OCI-LY3 (cell line): ENCODE results near the gene PRR36.

Experiments used
- H2AFZ ChIP-seq: fragments of 200-600, 300-600 bp; shearing (Covaris generic); 2 replicates; pipeline ENCODE4 v1.6.0; 2014; ENCODE audit warnings: antibody characterized with exemption, low read depth, low read length
- H3K27ac ChIP-seq: fragments of 200-600, 300-600 bp; sonication (generic); 2 replicates; pipeline ENCODE4 v1.5.1; 2014; ENCODE audit warnings: mild to moderate bottlenecking, low read length, moderate library complexity, mixed read lengths
- H3K27me3 ChIP-seq: fragments of 200-600, 300-600 bp; sonication (generic); 2 replicates; pipeline ENCODE4 v1.6.1; 2014; ENCODE audit warnings: low read depth, low read length, mixed read lengths
- H3K36me3 ChIP-seq: fragments of 200-600, 300-600 bp; sonication (generic); replicated peaks from 2 replicates; pipeline ENCODE3; 2014; ENCODE audit warnings: low read depth, low read length, mixed read lengths
- H3K4me1 ChIP-seq: fragments of 300-600, 200-600 bp; sonication (generic); 2 replicates; pipeline ENCODE4 v1.6.1; 2014; ENCODE audit warnings: low read length, mixed read lengths
- H3K4me2 ChIP-seq: fragments of 200-600, 300-600 bp; sonication (generic); 2 replicates; pipeline ENCODE4 v1.6.1; 2014; ENCODE audit warnings: low read length, mixed read lengths
- H3K4me3 ChIP-seq: fragments of 300-600, 200-600 bp; sonication (generic); 2 replicates; pipeline ENCODE4 v1.5.1; 2014; ENCODE audit warnings: antibody characterized with exemption, mild to moderate bottlenecking, low read length, moderate library complexity
- H3K79me2 ChIP-seq: fragments of 300-600, 200-600 bp; shearing (Covaris generic); 2 replicates; pipeline ENCODE4 v1.6.1; 2014; ENCODE audit warnings: mild to moderate bottlenecking, low read length, mixed read lengths
- H3K9ac ChIP-seq: fragments of 300-600, 200-600 bp; shearing (Covaris generic); 2 replicates; pipeline ENCODE4 v1.6.0; 2014; ENCODE audit warnings: mild to moderate bottlenecking, low read length, moderate library complexity
- H3K9me3 ChIP-seq: fragments of 200-600, 300-600 bp; shearing (Covaris generic); 2 replicates; pipeline ENCODE4 v1.6.1; 2014; ENCODE audit warnings: low read length, mixed read lengths; ENCODE audit not compliant: insufficient read depth
- H4K20me1 ChIP-seq: fragments of 200-600, 300-600 bp; sonication (generic); 2 replicates; pipeline ENCODE4 v1.6.1; 2016; ENCODE audit warnings: low read length, mixed read lengths; ENCODE audit not compliant: insufficient read depth
- EZH2phosphoT487 ChIP-seq: fragments of 200-600 bp; shearing (Covaris generic); IDR thresholded peaks from 2 replicates; pipeline ENCODE4 v1.6.1; 2018; ENCODE audit warnings: antibody characterized with exemption, mixed run types, low read depth
- TF ChIP-seq, protein P1 (sequence below): fragments of 200-600, 300-600 bp; sonication (generic); IDR thresholded peaks from 2 replicates; pipeline ENCODE4 v1.5.1; 2014; ENCODE audit warnings: antibody characterized with exemption, low read length, low read depth

PRR36 gene

DNA sequence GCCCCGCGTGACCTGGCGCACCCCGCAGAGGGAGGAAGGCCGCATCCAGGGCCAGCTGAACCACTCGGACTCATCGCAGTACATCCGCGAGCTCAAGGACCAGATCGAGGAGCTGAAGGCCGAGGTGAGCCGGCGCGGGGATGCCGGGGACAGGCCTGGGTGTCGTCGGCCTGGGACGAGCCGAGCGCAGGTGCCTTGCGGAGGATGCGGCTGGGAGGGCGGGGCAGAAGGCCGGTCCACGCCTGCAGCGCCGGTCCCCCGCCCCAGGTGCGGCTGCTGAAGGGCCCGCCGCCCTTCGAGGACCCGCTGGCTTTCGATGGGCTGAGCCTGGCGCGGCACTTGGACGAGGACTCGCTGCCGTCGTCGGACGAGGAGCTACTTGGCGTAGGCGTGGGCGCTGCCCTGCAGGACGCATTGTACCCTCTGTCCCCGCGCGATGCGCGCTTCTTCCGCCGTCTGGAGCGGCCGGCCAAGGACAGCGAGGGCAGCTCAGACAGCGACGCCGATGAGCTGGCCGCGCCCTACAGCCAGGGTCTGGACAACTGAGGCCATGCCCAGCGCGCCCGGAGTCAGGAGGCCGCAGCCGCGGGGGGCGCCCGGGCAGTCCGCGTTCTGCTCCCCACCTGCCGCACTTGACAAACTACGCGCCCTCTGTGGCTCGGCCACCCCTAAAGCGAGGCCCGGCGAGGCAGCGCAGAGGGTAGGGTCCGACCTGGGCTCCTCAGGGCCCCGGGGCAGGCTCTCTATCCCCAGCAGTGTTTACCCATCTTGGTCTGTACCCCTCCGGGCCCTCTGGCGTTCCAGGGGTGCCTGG is 10.8 kb downstream of the PRR36 start:
- TF ChIP-seq, protein P1, sequence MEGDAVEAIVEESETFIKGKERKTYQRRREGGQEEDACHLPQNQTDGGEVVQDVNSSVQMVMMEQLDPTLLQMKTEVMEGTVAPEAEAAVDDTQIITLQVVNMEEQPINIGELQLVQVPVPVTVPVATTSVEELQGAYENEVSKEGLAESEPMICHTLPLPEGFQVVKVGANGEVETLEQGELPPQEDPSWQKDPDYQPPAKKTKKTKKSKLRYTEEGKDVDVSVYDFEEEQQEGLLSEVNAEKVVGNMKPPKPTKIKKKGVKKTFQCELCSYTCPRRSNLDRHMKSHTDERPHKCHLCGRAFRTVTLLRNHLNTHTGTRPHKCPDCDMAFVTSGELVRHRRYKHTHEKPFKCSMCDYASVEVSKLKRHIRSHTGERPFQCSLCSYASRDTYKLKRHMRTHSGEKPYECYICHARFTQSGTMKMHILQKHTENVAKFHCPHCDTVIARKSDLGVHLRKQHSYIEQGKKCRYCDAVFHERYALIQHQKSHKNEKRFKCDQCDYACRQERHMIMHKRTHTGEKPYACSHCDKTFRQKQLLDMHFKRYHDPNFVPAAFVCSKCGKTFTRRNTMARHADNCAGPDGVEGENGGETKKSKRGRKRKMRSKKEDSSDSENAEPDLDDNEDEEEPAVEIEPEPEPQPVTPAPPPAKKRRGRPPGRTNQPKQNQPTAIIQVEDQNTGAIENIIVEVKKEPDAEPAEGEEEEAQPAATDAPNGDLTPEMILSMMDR = no peak
- no peak for TF ChIP-seq EZH2phosphoT487
- H3K36me3 ChIP-seq = no peaks in the 10 kb centered on the region
- 0 out of 2 replicates have a peak, but pooled peaks cover 2% of the 10 kb centered on the region for H3K27me3 ChIP-seq
- H3K27ac ChIP-seq = no peak overlapping the region
- no peaks in the 10 kb centered on the region for H3K9me3 ChIP-seq
- H3K4me3 ChIP-seq = no peak overlapping the region
- peaks cover 9% of the 10 kb centered on the region for H3K4me1 ChIP-seq
- H2AFZ ChIP-seq = no peak overlapping the region
- H3K79me2 ChIP-seq = no peaks in the 10 kb centered on the region
- no peaks in the 10 kb centered on the region for H4K20me1 ChIP-seq
- H3K9ac ChIP-seq = no peak overlapping the region
- H3K4me2 ChIP-seq = no peak overlapping the region

- Histone ChIP-seq H2AFZ (no peak overlapping the region), H3K27me3 (peaks cover 7% of the 10 kb centered on the region; the same call in 1 of the 2 replicates), H3K27ac (no peak overlapping the region), H3K4me3 (no peak overlapping the region), H3K9me3 (no peaks in the 10 kb centered on the region), H3K4me1 (peaks cover 11% of the 10 kb centered on the region), H3K79me2 (no peaks in the 10 kb centered on the region), H3K9ac (no peak overlapping the region), H3K4me2 (no peak overlapping the region), H3K36me3 (no peaks in the 10 kb centered on the region), H4K20me1 (no peaks in the 10 kb centered on the region)
- no peak for TF ChIP-seq EZH2phosphoT487
- TF ChIP-seq, protein P1 = no peak
Observed at GRCh38 chr19:7862413-7862951, 11.7 kb downstream of the PRR36 start.

GRCh38 chr19:7861619-7862412 is 12.4 kb downstream of the PRR36 start:
- no peak overlapping the region for H3K27ac ChIP-seq
- no peak overlapping the region for H3K4me2 ChIP-seq
- H3K4me3 ChIP-seq = no peak overlapping the region
- no peak for TF ChIP-seq EZH2phosphoT487
- TF ChIP-seq, protein P1 = no peak
- no peaks in the 10 kb centered on the region for H3K79me2 ChIP-seq
- no peaks in the 10 kb centered on the region for H3K9me3 ChIP-seq
- no peaks in the 10 kb centered on the region for H4K20me1 ChIP-seq
- H3K4me1 ChIP-seq = peaks cover 11% of the 10 kb centered on the region
- no peak overlapping the region for H2AFZ ChIP-seq
- H3K36me3 ChIP-seq = no peaks in the 10 kb centered on the region
- no peak overlapping the region for H3K9ac ChIP-seq
- H3K27me3 ChIP-seq = peaks cover 11% of the 10 kb centered on the region; the same call in 1 of the 2 replicates
